ENCODE results near the gene KLRB1.
"Not testable (repeated sequence)": the region's sequence is repeated elsewhere in the genome, so short reads cannot be mapped to it uniquely, and the experiment has no call there.

KLRB1 gene

GRCh38 chr12:9636851-9637206, 29.1 kb upstream of the KLRB1 start:
- H3K27ac Mint-ChIP-seq (ENCODE audit: low read depth): no peak overlapping the region
- no peak for DNase-seq (ENCODE audit: low spot score in 2 of 2)

GRCh38 chr12:9636150-9636850, 28.6 kb upstream of the KLRB1 start:
- no peak for ATAC-seq (replicated peaks; ENCODE audit: extremely low read depth, poor library complexity, severe bottlenecking)
- peak overlapping the region; percentile 70 for H3K27ac Mint-ChIP-seq (ENCODE audit: low read depth)

More at GRCh38 chr12:9636851-9637206, 29.1 kb upstream of the KLRB1 start:
- H3K4me3 Mint-ChIP-seq: no peak overlapping the region
- H3K36me3 Mint-ChIP-seq (ENCODE audit: insufficient read depth): peaks cover 5% of the 10 kb centered on the region
- H3K9me3 Mint-ChIP-seq: no peaks in the 10 kb centered on the region
- peaks cover 43% of the 10 kb centered on the region for H3K4me1 Mint-ChIP-seq
- ATAC-seq (replicated peaks; ENCODE audit: extremely low read depth, poor library complexity, severe bottlenecking): no peak
- no peaks in the 10 kb centered on the region for H3K27me3 Mint-ChIP-seq

GRCh38 chr12:9634969-9635754, 27.4 kb upstream of the KLRB1 start:
- Mint-ChIP-seq H3K36me3 (ENCODE audit: insufficient read depth) (peaks cover 5% of the 10 kb centered on the region), H3K27ac (ENCODE audit: low read depth) (peak overlapping the region; percentile 70), H3K4me3 (no peak overlapping the region), H3K27me3 (no peaks in the 10 kb centered on the region), H3K9me3 (no peaks in the 10 kb centered on the region), H3K4me1 (peaks cover 47% of the 10 kb centered on the region)
- DNase-seq (ENCODE audit: low spot score in 2 of 2) (no peak), ATAC-seq (replicated peaks; ENCODE audit: extremely low read depth, poor library complexity, severe bottlenecking) (no peak)

More at GRCh38 chr12:9636150-9636850, 28.6 kb upstream of the KLRB1 start:
- no peak for DNase-seq (ENCODE audit: low spot score in 2 of 2)
- Mint-ChIP-seq H3K36me3 (ENCODE audit: insufficient read depth) (peaks cover 5% of the 10 kb centered on the region), H3K4me3 (no peak overlapping the region), H3K4me1 (peaks cover 45% of the 10 kb centered on the region), H3K27me3 (no peaks in the 10 kb centered on the region), H3K9me3 (no peaks in the 10 kb centered on the region)

GRCh38 chr12:9634177-9634803, 26.6 kb upstream of the KLRB1 start:
- ATAC-seq (replicated peaks; ENCODE audit: extremely low read depth, poor library complexity, severe bottlenecking) (peak; percentile 86), DNase-seq (ENCODE audit: low spot score in 2 of 2) (peak; percentile 72 to 75)
- Mint-ChIP-seq H3K9me3 (no peaks in the 10 kb centered on the region), H3K27ac (ENCODE audit: low read depth) (peak overlapping the region; percentile 65), H3K4me1 (peaks cover 51% of the 10 kb centered on the region), H3K36me3 (ENCODE audit: insufficient read depth) (peaks cover 5% of the 10 kb centered on the region), H3K27me3 (no peaks in the 10 kb centered on the region), H3K4me3 (peak overlapping the region; percentile 9)

GRCh38 chr12:9632766-9633165, 25.1 kb upstream of the KLRB1 start:
- Mint-ChIP-seq H3K4me3 (no peak overlapping the region), H3K27ac (ENCODE audit: low read depth) (no peak overlapping the region), H3K4me1 (peaks cover 51% of the 10 kb centered on the region), H3K27me3 (no peaks in the 10 kb centered on the region), H3K9me3 (no peaks in the 10 kb centered on the region), H3K36me3 (ENCODE audit: insufficient read depth) (peaks cover 4% of the 10 kb centered on the region)
- DNase-seq (ENCODE audit: low spot score in 2 of 2) (no peak), ATAC-seq (replicated peaks; ENCODE audit: extremely low read depth, poor library complexity, severe bottlenecking) (no peak)

GRCh38 chr12:9626821-9627220, 19.1 kb upstream of the KLRB1 start:
- no peak overlapping the region for H3K4me3 Mint-ChIP-seq
- H3K27ac Mint-ChIP-seq (ENCODE audit: low read depth): no peak overlapping the region
- no peaks in the 10 kb centered on the region for H3K27me3 Mint-ChIP-seq
- H3K36me3 Mint-ChIP-seq (ENCODE audit: insufficient read depth): no peaks in the 10 kb centered on the region
- H3K9me3 Mint-ChIP-seq: peaks cover 19% of the 10 kb centered on the region
- DNase-seq (ENCODE audit: low spot score in 2 of 2) (no peak), ATAC-seq (replicated peaks; ENCODE audit: extremely low read depth, poor library complexity, severe bottlenecking) (no peak)
- peaks cover 8% of the 10 kb centered on the region for H3K4me1 Mint-ChIP-seq

- Mint-ChIP-seq H3K4me1 (peaks cover 5% of the 10 kb centered on the region), H3K27me3 (no peaks in the 10 kb centered on the region), H3K9me3 (peaks cover 19% of the 10 kb centered on the region), H3K36me3 (ENCODE audit: insufficient read depth) (no peaks in the 10 kb centered on the region), H3K4me3 (no peak overlapping the region), H3K27ac (ENCODE audit: low read depth) (no peak overlapping the region)
- no peak for DNase-seq (ENCODE audit: low spot score in 2 of 2)
- ATAC-seq (replicated peaks; ENCODE audit: extremely low read depth, poor library complexity, severe bottlenecking): no peak
Observed at GRCh38 chr12:9626291-9626690, 18.6 kb upstream of the KLRB1 start.

- Mint-ChIP-seq H3K4me3 (no peak overlapping the region), H3K9me3 (peaks cover 19% of the 10 kb centered on the region), H3K4me1 (peaks cover 6% of the 10 kb centered on the region), H3K36me3 (ENCODE audit: insufficient read depth) (no peaks in the 10 kb centered on the region), H3K27me3 (no peaks in the 10 kb centered on the region), H3K27ac (ENCODE audit: low read depth) (no peak overlapping the region)
- DNase-seq (ENCODE audit: low spot score in 2 of 2) (no peak), ATAC-seq (replicated peaks; ENCODE audit: extremely low read depth, poor library complexity, severe bottlenecking) (no peak)
Observed at GRCh38 chr12:9625019-9625418, 17.3 kb upstream of the KLRB1 start.

- ATAC-seq (replicated peaks; ENCODE audit: extremely low read depth, poor library complexity, severe bottlenecking) (no peak), DNase-seq (ENCODE audit: low spot score in 2 of 2) (no peak)
- Mint-ChIP-seq H3K4me1 (peaks cover 49% of the 10 kb centered on the region), H3K27me3 (no peaks in the 10 kb centered on the region), H3K27ac (ENCODE audit: low read depth) (peak overlapping the region; percentile 99), H3K36me3 (ENCODE audit: insufficient read depth) (peaks cover 15% of the 10 kb centered on the region), H3K9me3 (peaks cover 16% of the 10 kb centered on the region), H3K4me3 (no peak overlapping the region)
Observed at GRCh38 chr12:9619411-9620179, 11.9 kb upstream of the KLRB1 start.

GRCh38 chr12:9618906-9619305, 11.2 kb upstream of the KLRB1 start:
- peaks cover 56% of the 10 kb centered on the region for H3K4me1 Mint-ChIP-seq
- peaks cover 15% of the 10 kb centered on the region for H3K36me3 Mint-ChIP-seq (ENCODE audit: insufficient read depth)
- H3K4me3 Mint-ChIP-seq: peak overlapping the region; percentile 32

GRCh38 chr12:9617124-9617523, 9.4 kb upstream of the KLRB1 start:
- no peak for ATAC-seq (replicated peaks; ENCODE audit: extremely low read depth, poor library complexity, severe bottlenecking)
- peaks cover 15% of the 10 kb centered on the region for H3K36me3 Mint-ChIP-seq (ENCODE audit: insufficient read depth)
- peak overlapping the region; percentile 99 for H3K27ac Mint-ChIP-seq (ENCODE audit: low read depth)
- H3K27me3 Mint-ChIP-seq: no peaks in the 10 kb centered on the region
- DNase-seq (ENCODE audit: low spot score in 2 of 2): no peak
- peaks cover 74% of the 10 kb centered on the region for H3K4me1 Mint-ChIP-seq
- H3K4me3 Mint-ChIP-seq: no peak overlapping the region
- peaks cover 8% of the 10 kb centered on the region for H3K9me3 Mint-ChIP-seq

More at GRCh38 chr12:9618906-9619305, 11.2 kb upstream of the KLRB1 start:
- H3K27me3 Mint-ChIP-seq; ATAC-seq (replicated peaks; ENCODE audit: extremely low read depth, poor library complexity, severe bottlenecking); DNase-seq (ENCODE audit: low spot score in 2 of 2); H3K9me3 Mint-ChIP-seq: not testable (repeated sequence)
- peak overlapping the region; percentile 99 for H3K27ac Mint-ChIP-seq (ENCODE audit: low read depth)

- no peaks in the 10 kb centered on the region for H3K27me3 Mint-ChIP-seq
- H3K27ac Mint-ChIP-seq (ENCODE audit: low read depth): peak overlapping the region; percentile 99
- peaks cover 15% of the 10 kb centered on the region for H3K36me3 Mint-ChIP-seq (ENCODE audit: insufficient read depth)
- ATAC-seq (replicated peaks; ENCODE audit: extremely low read depth, poor library complexity, severe bottlenecking) (peak; percentile 95), DNase-seq (ENCODE audit: low spot score in 2 of 2) (no peak)
- H3K9me3 Mint-ChIP-seq: peaks cover 8% of the 10 kb centered on the region
- peaks cover 87% of the 10 kb centered on the region for H3K4me1 Mint-ChIP-seq
- peak overlapping the region; percentile 78 for H3K4me3 Mint-ChIP-seq
Observed at GRCh38 chr12:9615420-9616136, 7.9 kb upstream of the KLRB1 start.
